HG03575 (cell line): ENCODE measurements around the gene NR3C2.
"Not testable (repeated sequence)": the region's sequence is repeated elsewhere in the genome, so short reads cannot be mapped to it uniquely, and the experiment has no call there.

Experiments
- ATAC-seq: cut with Tn5 transposase; IDR thresholded peaks from one replicate; pipeline ENCODE4 v1.9.1; 2021; ENCODE audit not compliant: unreplicated experiment, insufficient number of reproducible peaks, low FRiP score; ENCODE audit errors: extremely low read depth

The NR3C2 gene

GRCh38 chr4:148159793-148160192 is 282.4 kb downstream of the NR3C2 start:
- ATAC-seq, result no peak

GRCh38 chr4:148154769-148155168 is 287.4 kb downstream of the NR3C2 start:
- no peak for ATAC-seq

GRCh38 chr4:148152868-148153625 is 289.2 kb downstream of the NR3C2 start:
- ATAC-seq, result no peak

- ATAC-seq, result no peak
These were observed 290.4 kb downstream of the NR3C2 start for GRCh38 chr4:148151806-148152205.

GRCh38 chr4:148145475-148145874 is 296.7 kb downstream of the NR3C2 start:
- no peak for ATAC-seq

- ATAC-seq, result no peak
These were observed 299.0 kb downstream of the NR3C2 start for GRCh38 chr4:148143174-148143573.

GRCh38 chr4:148141501-148141900 is 300.7 kb downstream of the NR3C2 start:
- ATAC-seq, result no peak

- ATAC-seq, result no peak
These were observed 315.4 kb downstream of the NR3C2 start for GRCh38 chr4:148126825-148127224.

GRCh38 chr4:148124512-148124911 is 317.7 kb downstream of the NR3C2 start:
- ATAC-seq, result no peak

GRCh38 chr4:148123161-148123560 is 319.1 kb downstream of the NR3C2 start:
- not testable (repeated sequence) for ATAC-seq

- ATAC-seq, result no peak
These were observed 322.0 kb downstream of the NR3C2 start for GRCh38 chr4:148120216-148120615.

GRCh38 chr4:148118633-148119032 is 323.6 kb downstream of the NR3C2 start:
- no peak for ATAC-seq

- no peak for ATAC-seq
These were observed 324.0 kb downstream of the NR3C2 start for GRCh38 chr4:148118179-148118578.

- ATAC-seq, result no peak
These were observed 325.2 kb downstream of the NR3C2 start for GRCh38 chr4:148116969-148117368.

- no peak for ATAC-seq
These were observed 325.9 kb downstream of the NR3C2 start for GRCh38 chr4:148116264-148116663.

GRCh38 chr4:148114436-148114835 is 327.8 kb downstream of the NR3C2 start:
- no peak for ATAC-seq

GRCh38 chr4:148112231-148112982 is 329.8 kb downstream of the NR3C2 start:
- ATAC-seq, result no peak

- ATAC-seq, result no peak
These were observed 332.0 kb downstream of the NR3C2 start for GRCh38 chr4:148110169-148110568.

GRCh38 chr4:148109216-148109615 is 333.0 kb downstream of the NR3C2 start:
- ATAC-seq, result no peak

- no peak for ATAC-seq
These were observed 333.4 kb downstream of the NR3C2 start for GRCh38 chr4:148108766-148109165.
